HG03460 (cell line): ENCODE measurements around the gene NDUFV3.
A peak's percentile ranks its signal among the peaks of the same experiment; 100 is the strongest.
"Not testable (repeated sequence)": the region's sequence is repeated elsewhere in the genome, so short reads cannot be mapped to it uniquely, and the experiment has no call there.

Experiments
- ATAC-seq: cut with Tn5 transposase; IDR thresholded peaks from one replicate; pipeline ENCODE4 v1.9.1; 2021; ENCODE audit not compliant: unreplicated experiment

Gene NDUFV3

DNA sequence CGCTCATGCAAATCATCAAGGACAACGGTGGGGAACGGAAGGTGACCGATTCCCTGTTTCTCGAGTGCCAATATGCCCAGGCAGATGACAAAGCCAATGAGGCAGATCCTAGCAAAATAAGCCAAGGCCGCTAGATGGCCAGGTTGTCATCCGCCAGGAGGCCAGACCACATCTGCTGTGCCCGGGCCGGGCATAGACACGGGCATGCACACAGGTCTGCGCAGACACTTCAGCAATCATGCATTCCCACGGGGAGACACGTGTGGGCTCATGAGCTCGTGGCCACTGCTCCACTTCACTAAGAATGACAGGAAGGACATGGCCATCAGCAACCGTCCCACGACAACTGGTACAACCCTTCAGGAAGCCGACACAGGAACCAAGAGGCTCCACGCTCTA is 37.2 kb upstream of the NDUFV3 start:
- ATAC-seq: no peak

DNA sequence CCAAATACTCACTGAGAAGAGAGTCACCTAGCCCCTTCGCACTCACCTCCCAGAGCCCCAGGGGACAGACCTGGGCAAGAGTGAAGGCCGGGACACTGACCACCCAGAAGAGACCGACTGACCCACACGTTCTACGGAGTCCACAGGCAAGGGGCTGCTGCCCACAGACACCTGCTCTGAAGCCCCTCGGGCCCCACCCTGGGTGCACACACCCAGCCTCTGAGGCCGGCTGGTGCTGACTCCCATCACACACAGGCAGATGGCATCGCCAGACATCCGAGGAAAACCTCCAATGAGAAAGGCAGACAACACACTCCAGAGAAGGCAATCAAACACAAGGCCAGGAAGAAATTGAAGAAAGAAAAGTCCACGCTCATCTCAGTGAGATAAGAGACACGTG is 35.9 kb upstream of the NDUFV3 start:
- no peak for ATAC-seq

DNA sequence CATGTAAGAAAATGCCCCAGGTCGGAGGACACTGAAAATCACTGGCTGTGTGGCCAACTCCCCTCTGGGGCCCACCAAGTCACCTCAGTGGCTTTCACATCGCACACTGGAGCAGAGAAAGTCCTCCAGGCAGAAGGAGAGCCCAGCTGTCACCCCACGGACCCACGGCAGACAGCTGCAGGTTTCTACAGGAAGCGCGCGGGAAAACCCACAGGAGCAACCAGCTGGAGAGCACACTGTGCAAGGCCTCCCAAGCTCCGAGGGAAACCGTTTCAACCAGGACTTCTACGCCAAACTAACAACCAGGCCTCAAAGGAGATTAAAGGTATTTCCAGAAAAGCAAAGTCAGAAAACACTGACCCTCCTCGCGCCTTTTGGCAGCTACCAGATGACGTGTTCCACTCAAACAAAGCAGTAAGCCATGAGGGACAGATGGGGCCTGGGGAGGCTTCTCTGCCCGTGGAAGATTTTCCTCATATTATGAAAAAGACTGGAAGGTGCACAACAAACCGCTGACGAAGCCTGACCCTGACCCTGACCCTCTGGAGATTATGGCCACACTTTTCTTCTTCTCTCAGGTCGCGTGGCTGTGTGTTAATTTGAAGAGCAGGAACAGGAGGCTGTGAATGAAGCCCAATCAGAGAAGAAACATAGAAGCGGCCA is 34.8 kb upstream of the NDUFV3 start:
- ATAC-seq: no peak

DNA sequence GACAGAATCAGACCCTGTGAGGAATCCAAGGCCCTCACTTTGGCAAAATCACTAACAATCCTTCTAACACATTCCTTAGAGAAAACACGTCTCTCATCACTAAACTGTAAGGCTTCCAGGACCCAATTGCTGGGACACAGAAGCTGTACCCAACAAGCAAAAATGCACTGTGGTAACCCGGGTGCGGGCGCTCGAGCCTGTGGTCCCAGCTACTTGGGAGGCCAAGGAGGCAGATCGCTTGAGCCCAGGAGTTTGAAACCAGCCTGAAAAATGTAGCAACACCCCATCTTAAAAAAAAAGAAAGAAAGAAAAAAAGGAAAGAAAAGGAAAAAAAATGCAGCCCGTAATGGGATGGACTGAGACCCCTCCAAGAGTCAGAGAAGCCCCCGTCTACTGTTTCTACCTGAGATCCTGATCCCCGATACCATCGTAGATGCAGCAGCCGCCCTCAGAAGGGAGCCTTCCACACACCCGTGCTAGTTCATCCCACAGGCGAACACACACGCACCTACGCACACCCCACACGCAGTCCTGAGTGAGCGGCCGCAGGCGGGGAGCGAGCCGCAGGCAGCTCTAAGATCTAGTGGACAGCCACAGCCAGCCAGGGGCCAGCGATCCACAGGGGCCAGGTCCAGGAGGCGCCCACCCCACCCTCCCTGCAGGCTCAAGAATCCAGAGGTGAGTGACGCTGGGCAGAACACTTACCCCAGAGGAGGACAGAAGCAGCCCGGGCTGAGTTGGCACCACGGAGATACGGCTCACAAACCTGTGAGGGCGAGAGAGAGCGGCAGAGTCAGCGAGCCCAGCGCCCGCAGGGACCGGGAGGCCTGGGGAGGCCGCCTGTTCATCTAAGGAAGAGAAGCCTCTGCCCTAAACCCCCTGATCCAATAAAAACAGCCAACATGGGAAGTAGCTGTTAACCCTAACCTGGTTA is 33.9 kb upstream of the NDUFV3 start:
- no peak for ATAC-seq

DNA sequence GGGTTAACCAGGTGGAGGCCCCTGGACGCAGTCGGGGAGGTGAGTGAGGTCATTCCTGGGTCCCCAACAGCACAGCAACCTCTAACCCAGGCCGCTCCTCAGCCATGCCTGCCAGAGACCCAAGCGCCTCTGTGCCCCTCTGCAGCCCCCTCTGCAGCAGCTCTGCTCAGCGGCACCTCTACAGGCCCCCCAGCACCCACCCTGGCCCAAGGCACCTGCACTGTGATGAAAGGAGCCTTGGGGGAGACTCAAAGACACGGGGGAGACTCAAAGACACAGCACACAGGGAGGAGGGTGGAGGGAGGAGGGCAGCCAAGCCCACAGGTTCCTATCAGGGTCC is 33.2 kb upstream of the NDUFV3 start:
- ATAC-seq: no peak

DNA sequence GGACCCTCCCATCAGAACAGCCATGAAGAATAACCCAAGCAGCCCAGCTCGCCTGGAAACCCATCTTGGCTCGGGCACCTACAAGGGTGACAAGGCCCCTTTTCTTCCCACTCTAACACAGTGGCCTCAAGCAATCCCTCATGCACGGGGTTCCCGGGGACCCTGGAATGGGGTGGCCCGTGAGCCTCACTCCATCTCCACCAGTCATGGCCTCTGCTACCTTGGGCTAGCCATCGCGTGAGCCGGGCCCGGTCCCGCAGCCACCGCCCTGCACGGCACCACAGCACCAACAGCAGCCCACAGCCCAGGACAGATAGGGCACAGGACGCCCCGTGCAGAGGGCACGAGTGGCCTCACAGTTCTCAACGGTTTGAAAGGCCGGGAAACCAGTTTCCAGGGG is 32.8 kb upstream of the NDUFV3 start:
- no peak for ATAC-seq

DNA sequence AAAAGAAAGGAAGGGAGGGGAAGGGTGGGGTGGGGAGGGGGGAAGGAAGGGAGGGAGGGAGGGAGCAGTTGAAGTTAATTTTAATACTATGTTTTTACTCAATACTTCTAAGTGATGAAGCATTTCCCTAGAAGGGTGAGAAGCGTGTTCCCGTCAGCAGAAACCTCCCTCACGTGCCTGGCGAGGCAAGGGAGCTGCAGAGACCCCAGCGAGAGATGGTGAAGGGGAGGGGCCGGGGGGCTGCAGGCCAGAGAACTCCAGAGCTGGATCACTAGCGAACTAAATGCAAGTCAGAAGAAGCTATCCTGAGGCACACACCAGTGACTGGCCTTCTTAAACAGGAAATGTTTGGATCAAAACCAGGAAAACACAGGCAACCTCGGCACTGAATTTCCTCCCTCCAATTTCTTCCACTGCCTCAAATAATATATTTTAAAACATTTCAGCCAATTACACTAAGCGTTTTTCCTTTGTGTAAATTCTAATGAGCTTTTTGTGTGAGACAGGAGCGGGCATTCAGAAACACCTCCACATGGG is 31.7 kb upstream of the NDUFV3 start:
- ATAC-seq: no peak

DNA sequence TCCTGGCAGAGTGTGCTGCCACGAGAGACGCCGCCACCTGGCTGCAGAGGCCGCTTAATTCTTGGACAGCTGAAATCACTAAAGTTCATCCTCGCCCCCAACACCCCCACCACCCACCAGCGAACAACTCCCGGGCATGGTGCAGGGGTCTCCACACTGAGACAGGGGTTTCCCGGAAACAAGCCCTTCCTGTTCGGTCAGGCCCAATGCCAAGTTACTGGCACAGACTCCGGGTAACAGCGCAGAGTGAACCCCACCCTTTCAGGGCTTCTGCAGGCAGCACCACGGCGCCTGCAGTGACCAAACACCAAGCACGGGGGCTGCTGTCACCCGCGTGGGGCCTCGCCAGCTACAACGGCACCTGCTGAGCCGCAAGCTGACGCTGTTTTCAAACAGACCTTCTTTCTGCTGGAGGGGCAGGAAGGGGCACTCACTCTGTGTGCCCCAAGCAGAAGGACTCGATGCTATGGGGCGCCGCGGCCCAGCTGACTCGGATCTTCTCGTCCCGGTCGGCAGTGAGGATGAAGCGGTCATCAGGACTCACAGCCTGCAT is 31.2 kb upstream of the NDUFV3 start:
- ATAC-seq: no peak

DNA sequence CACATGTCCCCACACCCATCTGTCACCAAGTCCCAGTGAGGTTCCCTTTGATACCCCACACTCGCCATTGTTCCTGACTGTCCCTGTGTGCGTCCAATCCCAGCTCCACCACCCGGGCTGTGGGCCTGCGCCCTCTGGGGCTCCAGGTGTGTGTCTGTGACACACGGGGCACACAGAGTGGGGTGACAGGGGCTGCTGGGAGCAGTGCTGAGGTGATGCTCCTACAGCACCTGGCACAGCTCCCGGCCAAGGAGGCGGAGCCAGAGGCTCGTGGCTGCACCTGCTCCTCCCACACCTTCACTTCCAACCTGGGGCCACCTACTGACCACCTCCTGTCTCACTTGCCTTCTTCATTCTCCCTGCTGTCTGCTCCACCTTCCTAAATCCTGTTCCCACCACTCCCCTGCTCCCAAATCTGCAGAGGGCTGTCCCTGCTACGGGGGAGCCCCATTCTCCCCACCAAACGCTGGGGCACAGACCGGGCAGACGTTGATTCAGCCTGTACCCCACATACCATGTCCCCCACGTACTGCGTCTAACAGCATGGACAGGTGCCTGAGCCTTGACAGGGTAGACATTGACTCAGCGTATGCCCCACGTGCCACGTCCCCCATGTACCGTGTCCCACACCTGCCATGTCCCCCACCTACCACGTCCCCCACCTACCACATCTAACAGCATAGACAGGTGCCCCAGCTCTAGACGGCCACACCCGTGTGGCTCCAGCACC is 30.2 kb upstream of the NDUFV3 start:
- ATAC-seq: no peak

DNA sequence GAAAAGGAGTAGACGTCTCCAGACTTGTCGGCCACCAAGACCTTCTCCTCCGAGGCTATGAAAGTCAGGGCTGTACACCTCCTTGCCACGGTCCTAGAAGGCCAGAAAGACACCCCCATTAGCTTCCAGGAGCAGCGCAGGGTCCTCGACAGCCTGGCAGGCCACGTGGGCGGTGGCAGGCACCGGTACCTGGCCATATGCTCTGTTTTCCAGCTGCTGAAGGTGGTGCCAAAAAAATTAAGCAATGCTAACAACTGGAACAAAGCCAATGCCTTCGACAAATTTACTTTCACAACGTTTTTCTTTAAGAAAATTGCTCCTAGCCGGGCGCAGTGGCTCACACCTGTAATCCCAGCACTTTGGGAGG is 29.6 kb upstream of the NDUFV3 start:
- no peak for ATAC-seq

DNA sequence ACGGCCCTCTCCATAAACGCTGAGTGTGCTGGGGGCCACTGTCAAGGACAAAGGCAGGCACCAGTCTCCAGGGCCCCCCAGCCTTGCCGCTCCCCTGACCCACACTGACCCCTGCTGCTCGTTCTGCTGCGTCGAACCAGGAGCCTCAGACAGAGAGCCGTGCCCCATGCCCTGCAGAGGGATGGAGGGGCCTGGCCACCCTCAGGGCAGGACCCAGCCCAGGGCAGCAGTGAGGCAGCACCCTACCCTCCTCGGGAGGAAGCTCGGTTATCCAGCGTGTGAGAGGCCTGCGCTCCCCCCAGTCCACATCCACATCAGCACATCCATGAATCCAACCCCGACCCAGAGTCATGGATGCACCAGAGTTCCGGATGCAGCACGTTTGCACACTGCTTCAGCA is 28.8 kb upstream of the NDUFV3 start:
- no peak for ATAC-seq

DNA sequence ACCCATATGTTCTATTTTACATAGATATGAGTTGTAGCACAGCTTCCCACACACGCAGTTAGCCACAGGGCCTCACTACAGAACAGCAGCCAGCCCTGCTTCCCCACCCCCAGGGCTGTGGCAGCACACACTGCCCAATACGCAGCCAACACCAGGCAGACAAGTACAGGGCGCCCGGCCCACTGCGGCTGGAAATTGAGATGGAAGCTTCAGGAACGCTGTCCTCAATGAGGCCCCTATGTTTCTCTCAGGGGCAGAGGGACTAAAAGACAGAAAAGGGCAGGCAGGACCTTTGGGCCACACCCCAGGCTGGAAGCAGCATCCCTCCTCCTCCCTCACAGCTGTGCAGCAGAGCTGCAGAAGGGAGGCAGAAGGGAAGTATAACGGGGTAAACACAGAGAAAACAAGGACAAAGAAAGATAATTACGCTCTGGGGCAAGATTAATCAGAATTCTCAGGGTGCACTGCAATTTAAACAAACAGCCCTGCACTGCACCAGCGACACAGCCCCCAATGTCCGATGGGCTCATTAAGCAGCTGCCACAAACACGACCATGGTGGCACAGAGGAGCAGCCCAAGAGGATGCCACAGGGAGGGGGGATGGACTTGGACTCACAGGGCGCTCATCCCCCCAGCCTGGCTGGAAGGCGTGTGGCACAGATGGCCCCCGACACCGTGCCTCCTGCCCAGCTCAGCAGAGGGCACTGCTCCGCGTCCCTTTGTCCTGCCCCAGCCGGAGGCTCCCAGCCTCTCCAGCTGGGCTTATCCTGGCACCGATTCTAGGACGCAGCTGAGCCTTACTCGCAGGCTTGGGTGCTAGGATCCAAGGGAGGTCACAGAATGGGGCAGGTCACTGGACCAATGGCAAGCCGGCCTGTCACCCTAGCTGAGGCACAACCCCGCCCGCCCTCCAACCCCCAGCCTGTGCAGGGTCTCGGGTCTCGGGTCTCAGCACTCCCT is 28.0 kb upstream of the NDUFV3 start:
- ATAC-seq: no peak

DNA sequence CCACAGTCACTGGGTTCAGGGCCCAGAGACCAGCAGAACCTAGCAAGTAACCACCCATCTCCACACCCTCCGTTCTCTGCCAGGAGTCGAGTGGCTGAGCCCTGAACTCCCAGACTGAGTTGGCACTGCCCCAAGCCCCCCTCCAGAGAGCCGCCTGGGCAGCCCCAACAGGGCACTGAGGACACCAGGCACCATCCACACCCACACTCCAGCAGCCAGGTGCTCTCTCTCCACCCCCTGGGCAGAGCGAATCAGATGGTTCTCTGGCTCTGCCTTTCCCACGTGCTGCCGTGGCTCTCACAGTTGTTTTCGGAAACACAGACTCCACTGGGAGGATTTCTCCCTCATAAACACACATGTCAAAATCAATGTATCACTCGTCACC is 27.3 kb upstream of the NDUFV3 start:
- no peak for ATAC-seq

DNA sequence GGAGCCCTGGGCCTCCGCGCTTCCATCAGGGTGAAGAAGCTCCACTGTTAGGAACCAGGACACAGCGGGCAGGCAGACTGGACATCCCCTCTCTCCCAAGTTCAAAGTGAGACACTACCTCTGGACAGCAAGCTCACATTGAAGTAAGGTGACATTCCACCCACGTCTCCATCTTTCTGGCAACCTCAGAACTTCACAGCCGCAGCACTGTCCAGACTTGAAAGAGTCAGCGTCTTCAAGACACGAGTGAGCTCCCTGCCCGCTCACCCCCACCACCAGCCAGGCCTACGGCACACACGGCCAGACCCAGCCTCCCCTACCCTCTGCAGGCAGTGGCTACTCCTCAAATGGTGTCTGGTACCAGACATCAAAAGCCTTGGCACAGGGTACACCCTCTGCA is 24.9 kb upstream of the NDUFV3 start:
- no peak for ATAC-seq

DNA sequence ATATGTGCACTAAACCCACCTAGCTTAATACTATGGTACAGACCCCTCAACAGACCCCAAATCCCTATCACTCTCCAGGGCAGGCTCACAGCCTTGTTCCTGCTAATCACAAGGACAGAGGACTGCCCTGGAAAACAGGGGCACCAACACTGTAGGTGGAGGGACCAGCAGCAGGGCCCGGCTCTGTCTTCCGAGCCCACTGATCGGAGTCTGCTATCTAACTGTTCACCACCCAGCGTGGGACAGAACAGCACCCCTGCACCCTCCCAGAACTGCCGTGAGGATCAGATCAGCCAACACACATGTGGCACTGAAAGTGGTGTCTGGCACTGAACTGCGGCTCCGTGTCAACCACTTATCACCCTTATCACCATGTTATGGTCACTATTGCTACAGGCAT is 20.0 kb upstream of the NDUFV3 start:
- no peak for ATAC-seq

DNA sequence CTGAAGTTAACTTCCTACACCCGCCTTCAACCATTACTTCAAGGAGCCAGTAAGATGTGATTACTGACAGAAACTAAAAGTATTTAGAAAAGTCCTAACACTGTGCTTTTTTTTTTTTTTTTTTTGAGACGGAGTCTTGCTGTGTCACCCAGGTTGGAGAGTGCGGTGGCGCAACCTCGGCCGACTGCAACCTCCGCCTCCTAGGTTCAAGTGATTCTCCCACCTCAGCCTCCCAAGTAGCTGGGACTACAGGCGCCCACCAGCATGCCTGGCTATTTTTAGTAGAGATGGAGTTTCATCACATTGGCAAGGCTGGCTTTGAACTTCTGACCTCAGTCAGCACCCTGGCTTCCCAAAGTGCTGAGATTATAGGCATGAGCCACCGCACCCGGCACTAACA is 17.3 kb upstream of the NDUFV3 start:
- ATAC-seq: not testable (repeated sequence)

DNA sequence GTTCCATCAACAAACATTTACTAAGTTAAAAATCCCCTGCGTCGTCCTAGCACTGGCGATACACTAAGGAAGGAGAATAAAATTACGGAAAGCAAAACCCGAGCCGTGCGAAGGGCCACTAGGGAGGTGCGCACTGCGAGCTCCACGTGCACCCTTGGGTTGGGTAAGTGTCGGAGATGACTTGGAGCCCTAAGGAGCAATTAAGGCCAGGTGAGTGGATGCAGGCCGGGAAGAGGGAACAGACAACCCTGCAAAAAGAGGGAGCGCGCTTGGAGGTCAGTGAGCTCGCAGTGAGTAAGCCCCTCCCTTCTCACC is 14.5 kb upstream of the NDUFV3 start:
- peak; percentile 5 for ATAC-seq

DNA sequence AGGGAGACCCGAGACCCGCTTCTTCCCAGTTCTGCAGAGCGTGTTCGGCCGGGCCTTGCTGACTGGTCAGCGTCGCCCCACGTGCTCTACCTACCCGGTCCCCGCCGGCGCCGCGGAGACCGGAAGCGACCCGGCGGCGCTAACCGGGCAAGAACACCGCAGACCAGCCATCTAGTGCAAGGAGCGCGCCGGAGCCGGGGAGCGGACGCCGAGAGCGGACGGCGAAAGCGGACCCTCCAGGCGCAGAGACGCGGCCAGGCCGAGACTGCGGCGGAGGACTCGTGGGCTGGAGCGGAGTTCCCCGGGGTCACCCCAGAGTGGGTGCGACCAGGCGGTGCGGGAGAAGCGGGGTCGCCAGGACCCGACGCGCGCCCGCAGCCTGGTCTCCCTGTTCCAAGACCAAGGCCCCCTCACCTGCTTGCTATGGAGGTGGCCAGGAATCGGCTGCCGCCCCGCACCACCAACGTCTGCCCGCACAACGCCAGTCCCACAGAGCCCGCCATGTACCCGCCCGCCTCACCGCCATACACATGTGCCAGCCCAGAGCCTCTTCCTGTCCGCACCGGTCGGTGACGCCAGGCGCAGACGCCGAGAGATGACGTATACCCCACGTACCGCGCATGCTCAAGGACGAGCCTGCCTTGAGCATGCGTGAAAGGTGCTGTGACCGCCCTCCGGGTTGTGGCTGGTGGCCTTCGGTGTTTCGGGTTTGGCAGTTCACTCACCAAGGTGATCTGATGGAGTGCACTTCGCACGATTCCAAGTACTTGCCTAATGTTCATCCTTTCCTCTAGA is 13.9 kb upstream of the NDUFV3 start, which contains the start of gene WDR4:
WDR4 (minus strand) TSS at position 547 of the 795 bp plus-strand sequence; CDS start at position 503, 44 bp downstream.
- ATAC-seq: peak; percentile 83

DNA sequence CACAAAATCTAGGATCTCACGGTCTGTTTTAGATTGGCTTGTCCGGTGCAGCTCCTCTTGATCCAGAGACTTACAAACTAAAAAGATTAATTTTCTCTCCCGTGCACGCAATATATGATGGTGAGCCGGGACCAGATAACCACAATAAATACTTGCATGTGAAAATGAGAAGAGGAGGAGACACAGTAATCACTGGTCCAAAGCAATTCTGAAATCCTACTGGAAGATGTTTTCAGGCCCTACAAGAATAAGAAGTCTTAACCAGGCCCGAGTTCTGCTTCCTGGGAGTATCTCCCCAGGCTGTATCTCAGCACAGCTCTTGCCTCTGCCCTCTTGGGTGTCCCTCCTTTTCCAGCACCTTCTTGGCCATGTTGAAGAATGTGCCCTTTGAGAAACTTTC is 12.8 kb upstream of the NDUFV3 start:
- ATAC-seq: no peak

DNA sequence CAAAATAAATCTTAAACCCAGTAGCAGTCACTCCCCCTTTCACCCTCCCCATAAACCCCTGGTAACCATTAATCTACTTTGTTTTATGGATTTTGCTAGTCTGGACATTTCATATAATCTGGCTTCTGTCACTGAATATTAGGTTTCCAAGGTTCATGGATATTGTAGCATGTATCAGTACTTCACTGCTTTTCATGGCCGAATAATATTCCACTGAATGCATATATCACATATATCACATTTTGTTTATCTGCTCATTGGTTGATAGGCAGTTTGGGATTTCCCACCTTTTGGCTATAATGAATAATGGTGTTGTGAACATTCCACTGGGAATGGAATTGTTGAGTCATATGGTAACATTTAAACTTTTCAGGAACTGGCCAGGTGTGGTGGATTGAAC is 9.2 kb upstream of the NDUFV3 start:
- ATAC-seq: no peak
